Prostate gland (tissue), 2 donors: ENCODE results near the gene KRTAP2-2.

Source experiments
- CTCF ChIP-seq, 4 experiments: fragments of 200-600 bp in 2 of 4; fragments of 450-650 bp in 2 of 4; sonication (generic) in 2 of 4; IDR thresholded peaks; 1 replicate in 3 of 4; 2 replicates in 1 of 4; pipeline ENCODE4 v1.5.1; 2016 to 2019; ENCODE audit warnings: antibody characterized with exemption in 4 of 4, mild to moderate bottlenecking in 2 of 4, moderate library complexity in 2 of 4
- POLR2A ChIP-seq: fragments of 450-650 bp; IDR thresholded peaks from one replicate; pipeline ENCODE4 v1.6.1; 2016; ENCODE audit warnings: antibody characterized with exemption, mild to moderate bottlenecking
- POLR2AphosphoS5 ChIP-seq: sonication (generic); formaldehyde crosslinking; IDR thresholded peaks from one replicate; pipeline ENCODE4 v1.6.1; 2017; ENCODE audit warnings: antibody characterized with exemption

DNA sequence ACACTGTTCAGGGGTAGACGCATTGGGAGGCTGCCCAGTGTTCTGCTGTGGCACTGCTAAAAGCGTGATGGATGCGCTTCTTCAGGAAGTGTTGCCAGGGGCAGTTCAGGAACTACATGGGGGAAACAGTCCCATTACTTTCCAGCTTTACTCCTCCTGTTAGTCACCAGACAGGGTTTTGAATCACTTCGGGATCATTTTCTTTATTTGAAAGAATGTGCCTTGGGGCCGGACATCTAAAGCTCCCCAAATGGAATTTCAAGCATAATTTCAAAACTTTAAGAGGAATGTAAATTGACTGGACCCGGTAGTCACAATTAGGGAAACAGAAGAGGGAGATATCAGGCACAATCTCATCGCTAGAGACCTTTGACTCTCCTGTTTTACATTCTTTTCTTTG lies 6.6 kb downstream of the KRTAP2-2 start:
- TF ChIP-seq CTCF (IDR thresholded peaks at IDR 0.05) (no peak), POLR2AphosphoS5 (no peak), POLR2A (no peak)
